KOPT-K1 (cell line): Measurements from ENCODE around the gene KCNJ5.

Source experiments
- H3K27ac ChIP-seq: fragments of 200-600 bp; sonication (generic); 2 replicates; pipeline ENCODE4 v1.5.1; 2016; ENCODE audit warnings: antibody characterized with exemption, mild to moderate bottlenecking, low read depth, low read length; ENCODE audit not compliant: poor library complexity, severe bottlenecking
- H3K36me3 ChIP-seq: fragments of 200-600 bp; sonication (generic); 2 replicates; pipeline ENCODE4 v1.5.1; 2017; ENCODE audit warnings: antibody characterized with exemption, mild to moderate bottlenecking, low read length, moderate library complexity; ENCODE audit not compliant: insufficient read depth
- H3K9me3 ChIP-seq: fragments of 200-600 bp; sonication (generic); 2 replicates; pipeline ENCODE4 v1.5.1; 2017; ENCODE audit warnings: antibody characterized with exemption, low read length, mild to moderate bottlenecking; ENCODE audit not compliant: insufficient read depth, poor library complexity, severe bottlenecking

Gene KCNJ5

DNA sequence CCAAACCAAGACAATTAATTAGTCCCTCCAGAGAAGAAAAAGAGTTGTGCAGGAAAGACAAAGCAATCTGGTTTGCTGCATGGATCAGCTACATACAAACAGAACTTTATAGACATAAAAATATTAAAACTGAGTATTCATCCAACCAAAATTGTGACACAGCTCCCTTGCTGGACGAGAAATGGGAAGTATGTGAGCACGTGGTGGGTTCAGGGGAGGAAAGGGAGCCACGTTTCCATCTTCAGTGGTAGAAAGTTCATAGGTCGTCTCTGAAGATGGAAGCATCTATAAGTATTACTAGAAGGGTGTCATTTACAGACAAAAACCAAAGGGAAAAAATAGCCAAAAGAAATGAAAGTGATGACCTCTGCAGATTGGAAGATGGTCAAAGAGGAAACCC, 7.1 kb upstream of the KCNJ5 start:
- Histone ChIP-seq H3K36me3 (no peaks in the 10 kb centered on the region), H3K27ac (no peak overlapping the region)

DNA sequence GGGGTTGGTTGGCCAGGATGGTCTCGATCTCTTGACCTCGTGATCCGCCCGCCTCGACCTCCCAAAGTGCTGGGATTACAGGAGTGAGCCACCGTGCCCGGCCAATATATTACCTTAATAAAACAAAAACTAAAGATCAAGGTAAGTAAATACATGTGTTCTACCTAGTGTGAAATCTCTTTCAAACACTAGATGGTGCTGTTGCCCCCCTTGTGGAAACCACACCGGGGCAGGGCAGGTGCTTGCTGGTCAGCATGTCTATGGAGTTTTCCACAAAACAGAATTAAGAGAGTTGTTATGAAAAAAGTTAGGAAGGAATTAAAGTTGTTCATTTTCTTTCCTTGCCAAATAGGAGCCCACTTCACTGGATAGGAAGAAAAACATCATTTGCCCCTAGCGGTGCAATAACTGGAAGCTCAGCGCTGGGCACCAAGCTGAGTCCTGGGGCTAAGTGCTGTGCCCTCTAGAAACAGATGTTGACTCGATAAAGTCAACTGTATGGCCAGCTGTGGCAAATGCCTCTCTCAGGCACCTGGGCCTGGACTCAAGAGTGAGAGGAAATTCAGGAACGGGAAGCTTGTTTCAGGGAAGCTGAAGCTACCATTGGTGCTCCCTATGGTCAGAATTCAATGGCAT, 6.3 kb upstream of the KCNJ5 start:
- no peak overlapping the region for H3K27ac ChIP-seq
- H3K9me3 ChIP-seq: no peaks in the 10 kb centered on the region
- no peaks in the 10 kb centered on the region for H3K36me3 ChIP-seq

More for the DNA sequence above, 7.1 kb upstream of the KCNJ5 start:
- H3K9me3 ChIP-seq: no peaks in the 10 kb centered on the region

DNA sequence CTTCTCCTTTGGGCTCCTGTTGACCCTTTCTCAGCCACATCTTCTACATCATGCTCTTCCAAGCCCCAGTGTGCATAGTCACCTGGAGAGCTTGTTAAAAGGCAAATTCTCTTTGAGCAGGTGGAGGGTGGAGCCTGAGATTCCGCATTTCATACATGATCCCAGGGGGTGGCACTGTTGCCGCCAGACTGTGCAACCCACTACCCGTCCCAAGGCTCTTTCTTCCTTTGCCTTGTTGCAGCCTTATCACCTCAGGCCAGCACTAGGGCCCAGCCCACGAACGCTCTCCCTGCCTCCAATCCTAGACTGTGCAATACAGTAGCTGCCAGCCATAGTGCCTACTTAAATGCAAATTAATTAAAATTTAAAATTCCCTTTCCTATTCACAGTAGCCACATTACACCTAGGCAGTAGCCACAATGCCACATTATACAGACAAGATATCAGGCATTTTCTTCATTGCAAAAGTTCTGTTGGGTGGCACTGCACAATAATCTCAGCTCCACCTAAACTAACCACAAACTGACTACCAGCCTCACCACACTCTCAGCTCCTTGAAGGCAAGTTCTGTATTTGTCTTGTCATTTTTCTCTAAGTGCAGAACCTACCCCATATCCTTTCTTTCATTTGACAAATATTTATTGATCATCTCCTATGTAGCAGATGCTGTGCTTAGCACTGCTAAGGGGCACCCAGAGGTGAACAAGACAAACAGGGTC, 4.6 kb upstream of the KCNJ5 start:
- no peak overlapping the region for H3K27ac ChIP-seq
- H3K9me3 ChIP-seq: no peaks in the 10 kb centered on the region
- H3K36me3 ChIP-seq: no peaks in the 10 kb centered on the region

DNA sequence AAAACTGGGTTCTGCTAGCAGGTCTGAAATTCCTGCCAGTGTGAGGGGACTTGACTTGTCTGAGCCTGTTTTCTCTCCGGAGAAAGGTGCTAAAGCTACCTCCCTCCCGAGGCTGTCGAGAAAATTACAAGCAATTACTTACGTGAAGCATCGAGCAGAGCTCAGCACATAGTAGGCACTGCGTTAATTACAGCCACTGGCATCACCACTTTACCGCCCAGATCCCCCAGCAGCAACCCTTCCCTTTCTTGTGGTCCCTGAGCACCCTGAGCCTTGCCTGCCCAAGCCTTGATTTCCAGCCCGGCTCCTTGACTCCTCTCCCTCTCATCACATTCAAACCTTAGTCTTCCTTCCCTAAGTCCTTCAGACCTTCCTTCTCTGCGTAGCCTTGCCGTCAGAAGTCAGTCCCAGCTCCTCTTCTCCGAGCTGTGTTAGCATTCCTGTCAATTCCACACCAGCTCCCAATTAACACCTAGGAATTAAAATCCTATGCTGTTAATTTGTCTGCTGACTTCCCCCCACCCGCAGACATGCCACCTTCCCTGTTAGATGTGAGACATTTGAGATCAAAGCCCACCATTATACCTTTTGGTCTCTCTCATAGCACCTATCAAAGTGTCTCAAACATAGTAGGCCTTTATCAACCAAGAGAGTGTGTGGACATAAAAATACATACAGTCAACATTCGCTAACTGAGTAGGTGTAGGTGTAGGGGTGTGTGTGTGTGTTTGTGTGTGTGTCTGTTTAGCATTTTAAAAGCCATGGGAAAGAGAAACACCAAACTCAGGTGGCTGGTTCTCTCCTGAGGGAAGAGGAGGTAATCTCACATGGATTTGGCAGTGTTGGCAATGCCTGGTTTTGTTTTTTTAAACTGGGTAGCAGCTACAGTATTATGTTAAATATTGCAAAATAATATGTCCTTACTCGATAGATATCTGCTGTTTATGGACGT, 2.8 kb upstream of the KCNJ5 start:
- no peak overlapping the region for H3K27ac ChIP-seq
- no peaks in the 10 kb centered on the region for H3K9me3 ChIP-seq
- H3K36me3 ChIP-seq: no peaks in the 10 kb centered on the region

DNA sequence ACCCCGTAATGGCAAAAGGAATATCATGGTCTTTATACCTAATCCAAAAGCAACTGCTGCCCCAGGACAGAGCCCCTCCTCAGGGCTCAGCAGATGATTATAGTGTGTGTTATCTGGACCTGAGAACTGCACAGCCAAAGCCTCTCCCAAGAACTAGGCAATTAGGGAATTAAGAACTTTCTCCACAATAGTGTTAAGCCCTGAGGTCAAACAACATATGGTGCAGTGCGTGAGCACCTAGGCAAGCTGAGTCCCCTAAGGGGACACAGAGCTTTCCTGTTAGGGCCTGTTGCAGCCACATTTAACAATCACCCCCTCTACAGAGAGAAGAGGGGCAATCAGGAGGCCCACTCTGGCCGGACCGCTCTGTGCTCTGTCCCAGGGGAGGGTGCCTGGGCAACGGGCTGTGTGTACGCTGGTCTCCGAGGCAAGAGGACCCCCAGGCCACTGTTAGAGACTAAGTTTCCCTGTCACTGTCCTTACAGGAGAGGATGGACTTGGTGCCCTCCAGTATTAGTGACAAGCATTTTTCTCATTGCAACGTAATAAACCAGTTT, 1.4 kb upstream of the KCNJ5 start:
- Histone ChIP-seq H3K36me3 (no peaks in the 10 kb centered on the region), H3K27ac (no peak overlapping the region), H3K9me3 (no peaks in the 10 kb centered on the region)

DNA sequence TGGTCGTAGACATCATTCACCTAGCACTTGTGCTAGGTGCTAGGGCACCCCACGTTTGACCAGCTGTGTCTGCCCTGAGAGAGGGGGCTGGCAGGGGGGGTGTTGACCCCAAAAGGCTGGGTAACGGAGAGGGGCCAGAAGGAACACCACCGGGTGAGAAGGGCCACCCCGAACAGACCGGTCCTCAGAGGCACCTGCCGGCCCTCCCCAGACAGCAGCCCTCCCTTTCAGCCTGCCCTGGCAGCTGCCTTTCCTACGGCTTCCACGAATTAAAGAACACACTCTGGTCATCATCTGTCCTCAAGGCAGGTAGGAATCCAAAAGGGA, 977 bp upstream of the KCNJ5 start:
- H3K27ac ChIP-seq: no peak overlapping the region
- H3K36me3 ChIP-seq: no peaks in the 10 kb centered on the region
- H3K9me3 ChIP-seq: no peaks in the 10 kb centered on the region

DNA sequence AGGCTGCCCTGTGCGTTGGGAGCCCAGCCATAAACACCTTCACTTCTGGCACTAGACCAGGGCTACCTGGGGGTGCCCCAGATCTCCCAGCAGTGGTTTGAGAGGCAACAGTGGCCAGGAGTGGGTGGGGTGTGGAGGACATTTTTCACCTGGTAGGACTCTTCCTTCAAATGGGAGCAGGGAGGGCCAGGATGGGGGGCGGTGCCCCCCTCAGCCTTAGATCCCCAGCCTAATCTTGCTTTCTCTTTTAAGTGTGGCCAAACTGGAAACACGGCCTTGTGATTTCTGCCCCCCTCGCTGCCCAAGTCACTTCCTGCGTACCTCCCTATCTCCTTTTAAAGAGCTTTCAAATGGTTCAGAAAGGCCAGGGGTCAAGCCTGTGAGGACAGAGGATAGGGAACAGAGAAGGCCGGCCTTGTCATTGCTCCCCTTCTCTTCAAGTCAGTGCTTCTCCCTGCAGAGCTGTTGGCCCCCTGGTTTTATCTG, 800 bp downstream of the KCNJ5 start:
- Histone ChIP-seq H3K27ac (no peak overlapping the region), H3K36me3 (no peaks in the 10 kb centered on the region), H3K9me3 (no peaks in the 10 kb centered on the region)

DNA sequence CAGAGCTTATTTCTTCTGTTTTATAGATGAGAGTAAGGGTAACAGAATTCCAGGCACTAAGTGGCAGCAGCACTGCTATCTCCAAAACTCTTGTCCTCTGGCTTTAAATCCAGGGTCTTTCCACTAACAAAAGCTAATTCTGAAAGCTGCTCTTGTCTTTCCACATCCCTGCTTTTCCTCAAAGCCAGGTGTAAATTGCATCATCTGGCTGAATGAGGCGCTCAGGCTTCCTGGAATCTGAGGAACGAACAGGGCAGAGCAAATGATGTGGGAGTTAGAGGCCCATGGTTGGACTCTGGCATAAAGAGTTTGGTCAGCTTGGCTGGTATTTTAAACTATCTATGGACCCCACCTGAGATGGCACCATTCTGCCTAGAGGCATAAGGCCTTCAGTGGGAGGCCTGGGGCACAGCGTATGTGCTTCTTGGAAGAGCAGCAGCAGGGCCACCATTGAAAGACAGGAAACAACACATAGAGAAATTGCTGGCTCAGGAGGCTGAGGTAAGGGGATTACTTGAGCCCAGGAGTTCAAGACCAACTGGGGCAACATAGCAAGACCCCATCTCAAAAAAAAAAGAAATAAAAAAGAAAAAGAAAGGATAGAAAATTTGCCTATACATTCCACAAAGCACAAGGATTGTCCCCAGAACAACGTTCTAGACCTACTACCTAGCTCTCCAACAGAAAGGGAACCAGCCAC, 1.9 kb downstream of the KCNJ5 start:
- Histone ChIP-seq H3K9me3 (no peaks in the 10 kb centered on the region), H3K36me3 (no peaks in the 10 kb centered on the region), H3K27ac (no peak overlapping the region)

DNA sequence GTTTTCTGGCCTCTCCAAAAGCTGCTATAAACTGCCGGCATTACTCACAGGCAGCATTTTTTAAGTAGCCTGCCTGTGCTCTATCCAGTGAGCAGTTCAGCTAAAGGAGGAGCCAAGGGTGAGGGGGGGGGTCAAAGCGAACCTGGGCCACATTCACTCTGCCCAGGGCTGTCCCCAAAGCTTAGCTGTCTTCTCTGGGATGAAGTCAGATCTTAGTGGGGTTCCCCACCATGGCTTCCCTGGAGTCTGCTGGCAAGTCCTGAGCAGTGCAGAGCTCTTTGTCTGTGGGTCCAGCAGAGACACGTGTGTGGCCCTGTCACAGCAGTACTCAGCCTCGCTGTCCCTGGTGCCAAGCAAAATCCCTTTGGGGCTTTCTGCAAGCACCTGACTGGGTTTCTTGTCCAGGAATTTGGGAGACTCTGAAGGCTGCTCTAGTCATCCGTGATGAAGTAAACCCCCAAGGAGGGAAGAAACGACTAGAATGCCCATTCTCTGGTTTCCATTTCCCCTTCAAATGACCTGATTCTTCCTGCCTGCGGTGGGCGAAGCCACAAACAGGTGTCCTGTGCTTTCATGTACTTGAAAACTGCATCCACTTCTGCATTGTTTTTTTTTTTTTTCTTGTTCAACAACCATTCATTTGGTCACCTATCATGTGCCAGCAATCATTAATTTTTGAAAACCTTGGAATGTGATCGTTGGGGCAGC, 2.6 kb downstream of the KCNJ5 start:
- Histone ChIP-seq H3K9me3 (no peaks in the 10 kb centered on the region), H3K27ac (no peak overlapping the region), H3K36me3 (no peaks in the 10 kb centered on the region)

DNA sequence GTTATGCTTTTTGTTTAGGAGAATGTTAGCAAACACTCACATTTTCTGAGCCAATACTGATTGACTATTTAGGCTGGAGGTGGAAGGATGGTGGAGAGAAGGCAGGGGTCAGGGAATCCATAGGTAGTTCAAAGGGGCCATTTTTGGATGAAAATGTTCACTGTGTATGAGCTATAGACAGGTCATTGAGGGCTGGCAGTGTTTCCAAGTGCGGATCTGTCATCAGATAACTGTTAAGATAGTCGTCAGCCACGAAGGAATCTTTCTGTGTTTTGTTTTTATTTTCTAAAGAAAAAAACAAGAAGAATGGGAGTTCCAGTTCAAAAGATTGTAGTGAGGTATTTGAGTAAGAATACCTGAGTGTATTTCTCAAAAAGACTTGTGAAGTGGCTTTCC, 3.1 kb downstream of the KCNJ5 start:
- H3K9me3 ChIP-seq: no peaks in the 10 kb centered on the region
- H3K36me3 ChIP-seq: no peaks in the 10 kb centered on the region
- no peak overlapping the region for H3K27ac ChIP-seq

DNA sequence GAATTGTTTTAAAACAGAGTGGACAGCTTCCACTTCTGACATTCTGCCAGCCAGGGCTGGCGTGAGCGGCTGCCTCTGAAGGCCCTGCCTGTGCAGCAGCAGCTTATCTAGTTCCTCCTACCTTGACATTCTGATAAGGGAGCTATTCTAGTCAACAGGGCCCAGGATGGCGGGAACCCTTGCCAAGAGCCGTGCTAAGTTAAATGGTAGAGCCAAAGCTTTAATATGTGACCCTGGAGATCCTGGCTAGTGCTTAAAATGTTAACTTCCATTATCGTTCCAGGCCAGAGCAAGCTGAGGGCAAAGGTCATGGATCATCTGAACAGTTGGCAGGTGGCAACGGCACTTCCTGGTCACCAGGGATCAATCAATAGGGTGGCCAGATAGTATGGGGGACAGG, 3.5 kb downstream of the KCNJ5 start:
- H3K9me3 ChIP-seq: no peaks in the 10 kb centered on the region
- H3K36me3 ChIP-seq: no peaks in the 10 kb centered on the region
- H3K27ac ChIP-seq: no peak overlapping the region

DNA sequence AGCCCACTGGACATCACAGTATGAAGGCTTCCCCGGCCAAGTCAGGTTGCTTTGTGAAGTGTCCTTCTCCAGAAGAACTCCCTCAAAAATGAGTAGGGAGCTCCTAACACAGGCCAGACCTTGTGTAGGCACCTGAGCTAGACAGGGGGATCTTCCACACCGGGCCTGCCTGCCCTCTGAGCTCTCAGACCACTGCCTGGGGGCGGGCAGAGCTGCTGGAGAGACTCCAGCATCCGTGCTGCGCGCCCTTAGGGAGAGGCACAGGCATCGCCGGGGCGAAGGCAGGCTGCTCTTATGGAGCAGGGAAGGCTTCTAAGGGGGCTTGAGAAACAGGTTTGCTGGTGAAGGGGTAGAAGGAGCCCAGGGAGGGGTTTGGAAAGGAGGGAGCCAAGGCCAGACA, 4.4 kb downstream of the KCNJ5 start:
- Histone ChIP-seq H3K27ac (no peak overlapping the region), H3K9me3 (no peaks in the 10 kb centered on the region), H3K36me3 (no peaks in the 10 kb centered on the region)

DNA sequence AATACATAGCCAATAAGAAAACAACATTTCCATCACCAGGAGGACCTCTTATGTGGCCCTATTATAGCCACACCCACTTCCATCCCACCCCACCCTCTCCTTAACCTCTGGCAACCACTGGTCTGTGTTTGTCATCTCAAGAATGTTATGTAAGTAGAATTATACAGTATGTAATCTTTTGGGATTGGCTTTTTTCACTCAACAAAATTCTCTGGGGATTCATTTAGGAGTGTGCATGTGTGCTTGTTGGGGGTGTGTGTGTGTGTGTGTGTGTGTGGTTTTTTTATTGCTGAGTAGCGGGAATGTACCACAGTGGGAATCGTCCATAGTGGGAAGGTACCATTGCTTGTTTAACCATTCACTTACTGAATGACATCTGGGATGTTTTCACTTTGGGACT, 5.2 kb downstream of the KCNJ5 start:
- no peaks in the 10 kb centered on the region for H3K9me3 ChIP-seq
- no peaks in the 10 kb centered on the region for H3K36me3 ChIP-seq
- H3K27ac ChIP-seq: no peak overlapping the region

DNA sequence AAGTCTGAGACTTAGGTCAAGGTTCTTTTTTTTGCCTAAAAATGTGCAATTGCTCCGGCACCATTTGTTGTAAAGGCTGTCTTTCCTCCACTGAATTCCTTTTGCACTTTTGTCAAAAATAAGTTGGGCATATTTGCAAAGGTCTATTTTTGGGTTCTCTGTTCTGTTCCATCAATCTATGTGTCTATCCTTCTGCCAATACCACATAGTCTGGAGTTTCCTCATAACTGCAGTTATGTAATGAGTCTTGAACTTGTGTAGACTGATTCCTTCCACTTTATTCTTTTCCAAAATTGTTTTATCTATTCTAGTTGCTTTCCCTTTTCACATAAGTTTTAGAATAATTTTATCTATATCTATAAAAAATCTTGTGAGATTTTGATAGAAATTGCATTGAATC, 6.7 kb downstream of the KCNJ5 start:
- Histone ChIP-seq H3K27ac (no peak overlapping the region), H3K36me3 (no peaks in the 10 kb centered on the region), H3K9me3 (no peaks in the 10 kb centered on the region)
